GM19043 (cell line): ENCODE measurements around the gene BMPR1A.
"Not testable (repeated sequence)": the region's sequence is repeated elsewhere in the genome, so short reads cannot be mapped to it uniquely, and the experiment has no call there.

ENCODE experiments used
- ATAC-seq: cut with Tn5 transposase; IDR thresholded peaks from one replicate; pipeline ENCODE4 v1.9.1; 2021; ENCODE audit warnings: low read depth; ENCODE audit not compliant: unreplicated experiment

BMPR1A gene

GRCh38 chr10:86728056-86728455 is 28.4 kb upstream of the BMPR1A start:
- no peak for ATAC-seq

DNA sequence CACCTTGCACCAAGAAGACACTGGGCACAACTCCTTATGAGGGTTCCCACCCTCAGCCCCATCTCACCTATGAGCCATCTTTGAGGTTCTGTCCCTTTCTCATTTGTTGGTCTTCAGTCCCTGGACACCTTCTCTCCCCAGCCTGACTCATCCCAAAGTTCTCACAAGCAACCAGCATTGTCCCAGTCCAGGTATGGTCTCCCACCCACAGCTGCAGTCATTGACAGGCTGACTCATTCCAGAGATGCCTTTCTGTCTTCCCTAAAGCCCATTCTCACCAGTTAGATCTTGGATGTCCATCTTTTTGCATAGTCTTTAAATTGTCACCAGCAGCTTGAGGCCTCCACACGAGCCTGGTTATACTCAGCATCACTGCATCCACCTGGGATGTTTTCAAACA is 26.7 kb upstream of the BMPR1A start:
- no peak for ATAC-seq

DNA sequence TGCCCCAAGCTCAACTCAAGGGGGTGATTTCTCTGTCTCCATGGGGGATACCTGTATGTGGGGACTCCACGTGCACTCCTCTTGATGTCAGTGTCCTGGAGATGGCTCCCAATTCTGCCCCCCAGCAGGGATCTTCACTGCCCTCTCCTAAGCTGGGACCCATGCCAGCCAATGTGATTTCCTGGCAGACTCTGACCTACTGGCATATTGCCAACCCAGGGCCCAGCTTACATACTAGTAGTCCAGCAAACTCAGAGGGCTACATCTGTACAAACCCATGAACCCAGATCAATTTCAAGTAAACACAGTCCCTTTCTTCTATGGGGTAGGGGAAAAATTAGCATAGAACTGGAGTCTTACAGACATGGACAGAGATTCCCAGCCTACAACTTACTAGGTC is 26.2 kb upstream of the BMPR1A start:
- no peak for ATAC-seq

DNA sequence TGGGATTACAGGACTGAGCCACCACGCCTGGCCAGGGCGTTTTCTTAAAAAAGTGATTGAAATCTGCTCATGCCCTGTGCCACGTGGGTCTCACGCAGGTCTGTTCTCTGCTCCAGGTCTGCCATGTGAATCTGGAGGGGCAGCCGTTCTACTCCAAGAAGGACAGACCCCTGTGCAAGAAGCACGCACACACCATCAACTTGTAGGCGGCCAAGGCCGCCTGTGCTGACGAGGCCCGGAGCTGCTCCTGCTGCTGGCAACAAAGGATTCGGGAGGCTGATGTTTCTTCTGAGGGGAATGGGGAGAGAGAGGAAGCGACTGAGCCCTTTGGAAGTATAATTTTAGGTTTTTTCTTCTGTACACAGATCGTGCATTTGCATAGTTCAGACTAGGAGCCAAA is 23.6 kb upstream of the BMPR1A start:
- no peak for ATAC-seq

DNA sequence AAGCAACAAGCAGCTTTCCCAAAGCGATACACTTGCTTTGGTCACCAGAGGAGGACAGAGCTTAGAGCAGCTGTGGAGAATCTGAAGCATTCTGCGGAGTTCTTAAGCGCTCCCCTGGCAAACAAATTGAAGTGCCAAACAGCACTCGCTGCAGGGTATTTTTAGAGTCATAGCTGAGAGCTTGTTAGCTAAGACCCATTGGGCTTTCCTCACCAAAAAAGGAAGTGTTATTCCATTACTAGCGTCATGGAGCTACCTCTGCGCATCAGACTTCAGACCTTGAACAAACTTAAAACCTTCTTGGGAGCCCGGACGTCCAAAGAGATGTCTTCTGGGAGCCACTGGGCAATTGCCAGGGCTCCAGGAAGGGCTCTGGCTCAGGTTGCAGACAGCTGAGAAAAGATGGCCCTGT is 23.2 kb upstream of the BMPR1A start:
- ATAC-seq, result no peak

DNA sequence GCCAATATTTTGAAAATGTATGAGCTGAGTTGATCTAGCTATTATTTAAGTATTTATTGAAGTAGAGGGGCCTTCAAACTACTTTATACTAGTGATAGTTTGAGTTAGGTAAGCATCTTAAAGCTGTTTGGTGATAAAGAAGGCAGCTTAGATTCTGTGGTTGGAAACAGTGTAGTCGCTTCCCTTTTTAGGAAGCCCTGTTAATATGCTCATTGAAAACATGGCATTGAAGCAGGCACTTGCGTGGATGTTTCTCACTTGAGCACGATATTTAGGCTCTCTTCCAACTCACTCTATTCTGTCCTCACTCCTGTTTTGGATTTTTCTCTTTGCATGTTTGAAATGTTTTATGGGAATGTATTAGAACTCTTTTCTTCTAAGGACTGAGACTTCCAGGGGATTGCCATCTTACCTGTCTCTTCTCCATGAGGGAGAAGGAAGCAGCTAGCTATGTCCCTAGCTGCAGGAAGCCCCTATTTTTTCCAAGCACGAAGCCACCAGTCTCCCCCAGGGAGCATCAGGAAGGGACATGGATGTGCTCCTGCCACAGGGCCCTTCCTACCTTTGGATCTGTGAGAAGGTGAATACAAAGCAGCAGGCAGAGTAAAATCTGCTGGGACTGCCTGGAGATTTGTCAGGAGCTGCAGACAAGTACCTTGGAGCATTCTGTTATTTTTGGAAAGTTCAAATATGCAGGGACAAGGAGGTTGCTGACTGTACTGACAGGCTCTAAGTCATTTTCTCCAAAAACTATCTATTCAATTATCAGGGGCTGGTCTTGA is 22.0 kb upstream of the BMPR1A start:
- ATAC-seq, result peak; percentile 57

DNA sequence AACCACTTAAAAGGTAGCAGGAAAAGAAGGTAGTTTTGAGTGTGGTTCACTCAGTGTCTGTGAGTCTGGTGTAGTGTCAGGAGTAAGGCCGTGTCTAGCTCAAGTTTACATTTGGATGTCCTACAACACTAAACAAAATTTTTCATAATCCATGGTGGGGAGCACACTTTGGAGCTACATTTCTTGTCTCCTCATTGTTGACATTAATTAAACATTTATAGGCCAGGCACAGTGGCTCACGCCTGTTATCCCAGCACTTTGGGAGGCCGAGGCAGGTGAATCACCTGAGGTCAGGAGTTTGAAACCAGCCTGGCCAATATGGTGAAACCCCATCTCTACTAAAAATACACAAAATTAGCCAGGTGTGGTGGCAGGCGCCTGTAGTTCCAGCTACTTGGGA is 21.1 kb upstream of the BMPR1A start:
- not testable (repeated sequence) for ATAC-seq

DNA sequence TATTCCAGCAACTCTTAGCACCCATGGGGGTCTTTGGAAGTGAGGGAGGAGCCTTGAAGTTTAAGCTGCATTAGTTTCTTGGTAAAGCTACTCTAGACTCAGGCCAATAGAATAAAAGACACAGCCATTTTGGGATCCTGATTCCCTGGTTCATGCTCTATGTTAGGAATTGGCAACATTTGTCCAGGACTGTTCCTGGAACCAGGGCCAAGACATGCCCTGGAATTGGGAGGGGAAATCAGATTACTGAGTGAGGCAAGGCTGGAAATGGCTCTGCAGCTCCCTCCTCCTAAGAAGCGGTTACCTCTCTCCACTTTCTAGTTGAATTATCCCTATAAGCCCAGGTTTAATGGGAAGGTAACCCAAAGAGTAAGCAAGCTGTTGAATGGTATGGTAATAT is 14.2 kb upstream of the BMPR1A start:
- ATAC-seq, result no peak

DNA sequence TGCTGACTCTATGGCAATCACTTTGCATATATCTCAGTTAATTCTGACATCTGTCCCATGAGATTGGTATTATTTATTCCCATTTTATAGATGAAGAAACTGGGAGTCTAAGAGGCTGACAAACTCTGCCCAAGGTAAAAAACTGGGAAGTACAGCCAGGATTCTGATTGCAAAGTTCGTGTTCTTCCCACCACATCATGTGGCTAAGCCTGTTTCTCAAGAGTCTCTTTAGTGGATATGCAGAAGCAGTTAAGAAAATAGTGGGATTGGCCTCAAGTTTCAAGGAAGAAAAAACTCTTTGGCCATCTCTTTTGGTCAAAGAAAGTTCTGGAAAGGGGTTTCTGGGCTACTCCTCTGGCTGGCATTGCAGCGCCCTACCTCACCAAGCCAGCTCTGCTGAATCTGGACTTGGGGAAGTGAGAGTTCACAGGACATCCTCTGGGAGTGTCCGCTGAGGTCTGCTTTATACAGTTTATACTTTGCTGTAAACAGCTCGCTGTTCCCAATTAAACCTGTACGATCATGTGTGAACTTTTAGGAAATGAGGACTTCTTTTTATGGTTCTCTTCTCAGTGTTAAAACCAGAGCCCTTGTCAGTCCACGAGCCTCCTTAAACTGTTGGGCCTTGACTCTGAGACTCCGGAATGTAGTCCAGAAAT is 12.2 kb upstream of the BMPR1A start:
- no peak for ATAC-seq

GRCh38 chr10:86747796-86748581 is 8.4 kb upstream of the BMPR1A start:
- ATAC-seq, result no peak

GRCh38 chr10:86749854-86750253 is 6.6 kb upstream of the BMPR1A start:
- no peak for ATAC-seq

- ATAC-seq, result no peak
Measured at GRCh38 chr10:86751477-86751876, 4.9 kb upstream of the BMPR1A start.

GRCh38 chr10:86752311-86752710 is 4.1 kb upstream of the BMPR1A start:
- ATAC-seq, result no peak

DNA sequence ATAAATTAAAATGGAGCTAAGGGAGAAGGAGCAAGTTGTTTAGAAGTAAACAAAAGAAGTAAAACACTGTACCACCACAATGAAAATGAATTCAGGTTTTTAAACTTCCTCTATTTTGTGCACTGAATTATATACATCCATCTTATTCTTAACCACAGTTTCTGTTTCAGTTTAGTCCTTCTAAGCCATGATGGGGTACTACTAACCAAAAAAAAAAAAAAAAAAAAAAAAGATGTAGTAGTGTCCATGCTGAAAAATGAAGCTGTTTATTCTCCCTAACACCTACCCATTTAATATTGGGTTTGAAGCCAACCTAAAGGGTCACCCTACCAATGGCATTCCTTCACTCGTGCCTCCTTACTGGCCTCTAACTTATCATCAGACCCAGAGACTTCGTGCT is 3.4 kb upstream of the BMPR1A start:
- no peak for ATAC-seq

DNA sequence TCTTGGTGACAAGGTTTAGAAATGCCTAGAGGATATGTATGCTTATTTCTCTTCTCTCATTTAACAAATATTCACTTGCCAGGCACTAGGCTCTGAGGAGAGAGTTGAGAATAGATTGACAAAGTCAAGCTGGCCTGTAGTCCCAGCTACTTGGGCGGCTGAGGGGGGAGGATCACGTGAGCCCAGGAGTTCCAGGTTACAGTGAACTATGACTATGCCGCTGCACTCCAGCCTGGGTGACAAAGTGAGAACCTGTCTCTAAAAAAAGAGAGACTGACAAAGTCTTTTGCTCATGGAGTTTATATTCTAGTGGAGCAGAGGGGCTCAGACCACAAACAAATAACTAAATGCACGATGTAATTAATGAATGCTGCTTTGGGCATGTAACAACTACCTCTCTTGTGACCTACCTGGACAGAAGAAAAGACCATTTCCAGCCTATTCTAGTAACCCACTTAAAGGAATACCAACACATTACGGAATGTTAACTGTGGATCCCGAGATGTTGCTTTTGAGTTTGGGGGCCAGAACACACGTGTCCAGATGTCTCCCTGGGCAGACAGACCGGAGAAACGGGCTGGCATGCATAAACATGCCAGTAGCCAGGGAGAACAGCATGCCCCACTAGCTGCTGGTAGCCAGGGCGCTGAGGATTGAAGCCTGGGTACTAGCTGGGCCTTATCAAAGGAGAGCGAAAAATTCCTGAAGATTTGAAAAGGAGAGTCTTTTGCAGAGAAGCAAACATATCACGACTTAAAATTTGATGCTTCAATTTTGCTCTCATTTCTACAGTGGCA is 2.6 kb upstream of the BMPR1A start:
- ATAC-seq, result no peak

DNA sequence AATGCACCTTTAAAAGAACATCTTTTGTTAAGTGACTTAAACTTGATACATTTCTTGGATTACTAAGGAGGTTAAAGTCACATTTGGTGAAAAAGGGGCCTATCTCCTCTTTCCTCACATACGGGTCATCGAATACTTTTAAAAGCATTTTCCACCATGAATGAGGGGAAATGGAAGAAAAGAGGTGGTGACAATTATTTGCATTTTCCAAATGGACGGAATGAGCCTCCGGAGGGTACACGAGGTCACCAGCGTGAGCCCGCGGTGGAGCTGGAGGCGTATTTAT is 1.0 kb upstream of the BMPR1A start:
- no peak for ATAC-seq

DNA sequence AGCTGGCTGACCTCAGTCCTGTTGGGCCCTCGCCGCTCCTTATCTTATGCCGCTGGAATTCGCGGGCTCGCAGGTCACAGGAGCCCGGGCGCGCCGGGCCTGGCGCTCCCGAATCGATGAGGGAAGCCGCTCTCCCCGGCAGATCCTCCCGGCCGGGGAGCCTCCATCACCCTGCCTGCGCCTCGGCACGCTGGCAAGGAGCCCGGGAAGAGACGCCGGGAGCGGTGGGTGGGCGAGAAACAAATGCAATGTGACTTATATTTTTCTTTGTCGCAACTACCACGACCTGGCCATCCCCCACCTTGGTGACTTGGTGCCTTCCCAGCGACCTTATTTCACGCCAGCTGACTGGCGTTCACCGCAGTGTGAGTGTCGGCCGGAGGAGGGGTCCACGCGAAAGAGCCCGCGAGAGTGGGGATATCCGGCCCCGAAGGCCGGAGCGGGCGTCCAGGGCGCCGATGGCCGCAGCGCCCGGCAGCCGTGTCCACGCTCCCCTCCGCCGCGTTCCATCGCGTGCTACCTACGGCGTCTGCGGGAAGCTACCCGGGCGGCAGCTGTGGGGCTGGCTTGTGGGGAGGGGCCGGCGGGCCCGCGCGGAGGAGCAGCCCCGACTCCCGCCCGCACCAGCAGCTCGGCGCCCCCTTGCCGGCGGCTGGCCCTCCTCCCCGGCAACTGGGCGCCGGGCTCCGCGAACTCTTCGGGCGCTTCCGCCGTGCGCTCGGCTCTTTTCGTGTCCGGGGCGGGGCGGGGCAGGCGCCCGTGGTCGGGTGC is 494 bp upstream of the BMPR1A start:
- ATAC-seq, result peak; percentile 70

DNA sequence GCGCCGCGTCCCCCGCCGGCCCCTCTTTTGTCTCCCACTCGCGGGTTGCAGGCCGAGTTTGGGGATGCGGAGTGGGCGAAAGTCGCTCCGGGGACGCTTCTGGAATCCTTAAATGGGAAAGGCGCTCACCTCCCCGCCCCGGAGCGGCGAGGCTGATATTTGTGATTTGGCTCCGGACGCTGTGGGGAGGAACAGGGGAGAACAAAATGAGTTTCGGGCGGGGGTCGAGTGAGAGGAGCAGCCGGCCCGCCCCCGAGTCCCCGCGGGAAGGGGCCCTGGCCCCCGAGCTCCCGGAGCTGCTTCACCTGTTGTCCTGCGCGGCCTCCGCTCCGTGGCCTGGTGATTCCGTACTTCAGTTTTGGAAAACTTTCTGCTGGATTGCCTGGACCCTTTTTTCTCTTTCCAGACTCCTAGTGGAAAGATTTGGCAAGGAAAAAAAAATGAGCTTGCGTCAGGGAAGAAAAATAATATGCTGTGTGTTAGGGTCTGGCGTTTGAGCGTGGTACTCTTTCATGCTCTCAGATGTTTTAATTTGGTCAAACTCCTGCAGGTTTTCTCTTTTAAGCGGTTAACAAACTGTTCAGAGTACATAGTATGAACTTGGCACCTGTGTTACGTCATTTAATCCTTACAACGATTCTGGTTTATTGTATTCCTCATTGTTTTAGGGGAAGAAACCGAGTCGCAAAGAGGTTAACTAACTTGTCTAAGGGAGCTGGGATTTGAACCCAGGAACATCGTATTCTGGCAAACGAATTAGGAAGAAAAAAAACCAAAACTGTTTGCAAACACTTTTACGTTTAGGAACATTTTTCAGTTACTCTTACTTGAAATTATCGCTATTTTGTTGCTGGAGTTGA is 924 bp downstream of the BMPR1A start:
- ATAC-seq, result no peak
